Fibroblast of mammary gland (primary cell): ENCODE results near the gene ADAMTS14.

Experiments
- DNase-seq: peaks from one replicate; pipeline ENCODE4 v3.0.0-alpha.2; 2010; ENCODE audit warnings: low read depth
- H3K4me3 ChIP-seq: 2 replicates; pipeline ENCODE4 v1.5.1; 2011; ENCODE audit warnings: low read depth, mild to moderate bottlenecking, low read length, moderate library complexity; ENCODE audit not compliant: control insufficient read depth
- CTCF ChIP-seq: conservative IDR thresholded peaks from 2 replicates; pipeline ENCODE4 v1.5.1; 2011; ENCODE audit warnings: low read depth, low read length, inconsistent platforms; ENCODE audit not compliant: control insufficient read depth, insufficient read depth

ADAMTS14 gene

GRCh38 chr10:70735161-70735560, 62.9 kb downstream of the ADAMTS14 start:
- TF ChIP-seq CTCF = no peak
- H3K4me3 ChIP-seq = no peak overlapping the region
- DNase-seq = no peak

- no peak overlapping the region for H3K4me3 ChIP-seq
- TF ChIP-seq CTCF = no peak
- DNase-seq = no peak
These were observed 64.2 kb downstream of the ADAMTS14 start for GRCh38 chr10:70736525-70736924.

GRCh38 chr10:70737250-70737649, 64.9 kb downstream of the ADAMTS14 start:
- DNase-seq = no peak
- TF ChIP-seq CTCF = no peak
- no peak overlapping the region for H3K4me3 ChIP-seq

GRCh38 chr10:70738006-70738760, 65.9 kb downstream of the ADAMTS14 start:
- no peak for DNase-seq
- H3K4me3 ChIP-seq = no peak overlapping the region
- no peak for TF ChIP-seq CTCF

GRCh38 chr10:70738761-70739121, 66.4 kb downstream of the ADAMTS14 start:
- H3K4me3 ChIP-seq = no peak overlapping the region
- DNase-seq = no peak
- TF ChIP-seq CTCF = no peak

- TF ChIP-seq CTCF = no peak
- no peak for DNase-seq
- H3K4me3 ChIP-seq = no peak overlapping the region
These were observed 68.3 kb downstream of the ADAMTS14 start for GRCh38 chr10:70740406-70741288.
